ENCODE data around the gene XIAP. TPM values are rescaled to one million over a fixed set of nuclear protein-coding genes. Genes with fewer than 3 reads are reported as not detected.

Gene XIAP

Small RNAs within 50 kb of the gene (small RNA-seq; reads per million reads assigned to genes)
- not detected for gene RF00019 (ENCODE audit: low read depth)
- not detected for gene RN7SL190P (ENCODE audit: low read depth)
- not detected for gene RNU6-122P (ENCODE audit: low read depth)

Data from mesenchymal stem cell (in vitro differentiated cells and primary cell).